ENCODE data around the gene IPO13. TPM values are rescaled to one million over a fixed set of nuclear protein-coding genes. Genes with fewer than 3 reads are reported as not detected.

IPO13 gene
- total RNA-seq, 2 donors from 2014 or later, result 18.6 to 21.5 TPM

- Histone ChIP-seq H3K36me3 (ENCODE audit: control insufficient read depth, insufficient read depth, low read length) (peaks cover 26% of the 10 kb centered on the region), H3K4me1 (ENCODE audit: control insufficient read depth, insufficient read depth, low read length) (peaks cover 4% of the 10 kb centered on the region), H3K9me3 (ENCODE audit: control insufficient read depth, low read length) (no peaks in the 10 kb centered on the region), H3K4me3 (ENCODE audit: low read length) (no peak overlapping the region), H3K9ac (ENCODE audit: extremely low read depth, low read length, poor library complexity, severe bottlenecking) (no peak overlapping the region), H3K27ac (ENCODE audit: low read depth, low read length) (no peak overlapping the region), H3K27me3 (ENCODE audit: control insufficient read depth, insufficient read depth, low read length, poor library complexity, severe bottlenecking) (no peaks in the 10 kb centered on the region)
- peaks cover 41% of the 10 kb centered on the region for H3K36me3 Mint-ChIP-seq (ENCODE audit: low read depth)
- no peak overlapping the region for H3K27ac Mint-ChIP-seq
- peaks cover 22% of the 10 kb centered on the region for H3K4me1 Mint-ChIP-seq
- no peaks in the 10 kb centered on the region for H3K27me3 Mint-ChIP-seq (ENCODE audit: insufficient read depth)
- WGBS, 2 experiments (ENCODE audit: insufficient coverage in 1 of 2, insufficient read length in 1 of 2), result 95 to 97% methylated on average over 10 to 20 of the region's 20 CpGs
- no peaks in the 10 kb centered on the region for H3K9me3 Mint-ChIP-seq
- DNase-seq, result no peak
- H3K4me3 Mint-ChIP-seq, result no peak overlapping the region
- no peak for TF ChIP-seq CTCF (conservative IDR thresholded peaks at IDR 0.05)
These were observed 34.9 kb downstream of the IPO13 start for GRCh38 chr1:43981636-43982035.

DNA sequence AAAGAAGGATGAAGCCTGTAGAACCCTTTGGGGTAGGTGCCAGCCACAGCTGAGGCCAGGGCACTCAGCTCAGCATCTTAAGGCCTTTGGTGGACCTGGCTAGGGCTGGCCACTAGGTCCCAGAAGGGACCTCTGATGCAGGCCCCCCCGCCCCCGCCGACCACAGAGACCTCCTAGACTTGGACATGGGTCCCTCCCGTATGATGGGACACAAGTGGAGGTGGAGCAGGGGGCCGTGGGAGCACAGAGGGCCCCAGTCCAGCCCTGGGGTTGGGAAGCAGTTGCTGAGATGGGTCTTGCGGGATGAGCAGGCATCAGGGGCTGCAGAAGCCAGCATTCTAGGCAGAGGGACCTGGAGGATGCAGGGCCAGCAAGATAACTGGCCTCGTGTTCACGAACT, 35.5 kb downstream of the IPO13 start:
- peaks cover 4% of the 10 kb centered on the region for H3K4me1 ChIP-seq (ENCODE audit: control insufficient read depth, insufficient read depth, low read length)
- WGBS, 2 experiments (ENCODE audit: insufficient coverage in 1 of 2, insufficient read length in 1 of 2), result 95 to 96% methylated on average over 7 to 8 of the region's 8 CpGs
- H3K27me3 Mint-ChIP-seq (ENCODE audit: insufficient read depth), result no peaks in the 10 kb centered on the region
- H3K4me3 Mint-ChIP-seq, result no peak overlapping the region
- H3K27me3 ChIP-seq (ENCODE audit: control insufficient read depth, insufficient read depth, low read length, poor library complexity, severe bottlenecking), result no peaks in the 10 kb centered on the region
- TF ChIP-seq CTCF (conservative IDR thresholded peaks at IDR 0.05), result no peak
- H3K9me3 ChIP-seq (ENCODE audit: control insufficient read depth, low read length), result no peaks in the 10 kb centered on the region
- peaks cover 35% of the 10 kb centered on the region for H3K36me3 Mint-ChIP-seq (ENCODE audit: low read depth)
- H3K36me3 ChIP-seq (ENCODE audit: control insufficient read depth, insufficient read depth, low read length), result peaks cover 21% of the 10 kb centered on the region
- no peak overlapping the region for H3K27ac ChIP-seq (ENCODE audit: low read depth, low read length)
- no peak for DNase-seq
- H3K27ac Mint-ChIP-seq, result no peak overlapping the region
- no peaks in the 10 kb centered on the region for H3K9me3 Mint-ChIP-seq
- H3K9ac ChIP-seq (ENCODE audit: extremely low read depth, low read length, poor library complexity, severe bottlenecking), result no peak overlapping the region
- no peak overlapping the region for H3K4me3 ChIP-seq (ENCODE audit: low read length)
- peaks cover 28% of the 10 kb centered on the region for H3K4me1 Mint-ChIP-seq

- no peak overlapping the region for H3K9ac ChIP-seq (ENCODE audit: extremely low read depth, low read length, poor library complexity, severe bottlenecking)
- H3K27ac Mint-ChIP-seq, result no peak overlapping the region
- peaks cover 33% of the 10 kb centered on the region for H3K4me1 Mint-ChIP-seq
- no peak for TF ChIP-seq CTCF (conservative IDR thresholded peaks at IDR 0.05)
- H3K36me3 ChIP-seq (ENCODE audit: control insufficient read depth, insufficient read depth, low read length), result peaks cover 18% of the 10 kb centered on the region
- no peak for DNase-seq
- H3K4me3 Mint-ChIP-seq, result no peak overlapping the region
- H3K4me3 ChIP-seq (ENCODE audit: low read length), result no peak overlapping the region
- 89 to 93% methylated on average over 7 to 15 of the region's 15 CpGs for WGBS, 2 experiments (ENCODE audit: insufficient coverage in 1 of 2, insufficient read length in 1 of 2)
- H3K4me1 ChIP-seq (ENCODE audit: control insufficient read depth, insufficient read depth, low read length), result peaks cover 4% of the 10 kb centered on the region
- no peaks in the 10 kb centered on the region for H3K9me3 Mint-ChIP-seq
- no peaks in the 10 kb centered on the region for H3K9me3 ChIP-seq (ENCODE audit: control insufficient read depth, low read length)
- H3K36me3 Mint-ChIP-seq (ENCODE audit: low read depth), result peaks cover 29% of the 10 kb centered on the region
- H3K27me3 ChIP-seq (ENCODE audit: control insufficient read depth, insufficient read depth, low read length, poor library complexity, severe bottlenecking), result no peaks in the 10 kb centered on the region
- no peak overlapping the region for H3K27ac ChIP-seq (ENCODE audit: low read depth, low read length)
- H3K27me3 Mint-ChIP-seq (ENCODE audit: insufficient read depth), result no peaks in the 10 kb centered on the region
These were observed 36.1 kb downstream of the IPO13 start for GRCh38 chr1:43982808-43983207.
